ENCODE results near the gene ENOX1.
"Not testable (repeated sequence)": the region's sequence is repeated elsewhere in the genome, so short reads cannot be mapped to it uniquely, and the experiment has no call there.

ENOX1 gene

GRCh38 chr13:43786766-43787517 lies at the start of gene ENOX1:
TSS of gene ENOX1 (minus strand) at chr13:43786972.
- no peak for DNase-seq (ENCODE audit: low read depth, low spot score)
- Histone ChIP-seq H3K9ac (ENCODE audit: insufficient read length) (no peak within 1 kb of the TSS), H3K36me3 (ENCODE audit: insufficient read depth, low read length) (no peaks in the 10 kb centered on the region)

GRCh38 chr13:43835701-43836100 lies 48.9 kb upstream of the ENOX1 start:
- no peak for TF ChIP-seq EZH2 (IDR thresholded peaks at IDR 0.05)
- Histone ChIP-seq H3K9ac (ENCODE audit: insufficient read length) (no peak overlapping the region), H3K9me3 (ENCODE audit: low read depth, low read length) (no peaks in the 10 kb centered on the region), H3K36me3 (ENCODE audit: insufficient read depth, low read length) (no peaks in the 10 kb centered on the region), H3K27ac (no peak overlapping the region), H3K4me3 (no peak overlapping the region)
- no peak for DNase-seq (ENCODE audit: low read depth, low spot score)

More at GRCh38 chr13:43786766-43787517, at the start of gene ENOX1:
- Histone ChIP-seq H3K4me3 (peak within 1 kb of the TSS; percentile 79), H3K27ac (no peak within 1 kb of the TSS), H3K9me3 (ENCODE audit: low read depth, low read length) (no peaks in the 10 kb centered on the region)
- TF ChIP-seq POLR2AphosphoS5 (IDR thresholded peaks at IDR 0.05; ENCODE audit: borderline replicate concordance, low read depth, low read length), result no peak
- TF ChIP-seq FOXP2 (optimal IDR thresholded peaks at IDR 0.05; ENCODE audit: control extremely low read depth, extremely low read length, insufficient read depth), result no peak
- TF ChIP-seq EZH2 (IDR thresholded peaks at IDR 0.05), result no peak

- DNase-seq (ENCODE audit: low read depth, low spot score), result no peak
- Histone ChIP-seq H3K27ac (no peak overlapping the region), H3K4me3 (no peak overlapping the region), H3K9me3 (ENCODE audit: low read depth, low read length) (no peaks in the 10 kb centered on the region), H3K9ac (ENCODE audit: insufficient read length) (no peak overlapping the region), H3K36me3 (ENCODE audit: insufficient read depth, low read length) (no peaks in the 10 kb centered on the region)
- TF ChIP-seq FOXP2 (optimal IDR thresholded peaks at IDR 0.05; ENCODE audit: control extremely low read depth, extremely low read length, insufficient read depth), result no peak
- TF ChIP-seq EZH2 (IDR thresholded peaks at IDR 0.05), result no peak
- no peak for TF ChIP-seq POLR2AphosphoS5 (IDR thresholded peaks at IDR 0.05; ENCODE audit: borderline replicate concordance, low read depth, low read length)
These were observed 44.3 kb upstream of the ENOX1 start for GRCh38 chr13:43831088-43831487.

- Histone ChIP-seq H3K27ac (no peak overlapping the region), H3K4me3 (no peak overlapping the region), H3K36me3 (ENCODE audit: insufficient read depth, low read length) (no peaks in the 10 kb centered on the region), H3K9me3 (ENCODE audit: low read depth, low read length) (no peaks in the 10 kb centered on the region), H3K9ac (ENCODE audit: insufficient read length) (no peak overlapping the region)
- DNase-seq (ENCODE audit: low read depth, low spot score), result no peak
- TF ChIP-seq FOXP2 (optimal IDR thresholded peaks at IDR 0.05; ENCODE audit: control extremely low read depth, extremely low read length, insufficient read depth) (no peak), POLR2AphosphoS5 (IDR thresholded peaks at IDR 0.05; ENCODE audit: borderline replicate concordance, low read depth, low read length) (no peak), EZH2 (IDR thresholded peaks at IDR 0.05) (no peak)
These were observed 43.7 kb upstream of the ENOX1 start for GRCh38 chr13:43830497-43830881.

- not testable (repeated sequence) for H3K27ac ChIP-seq; DNase-seq (ENCODE audit: low read depth, low spot score); H3K9ac ChIP-seq (ENCODE audit: insufficient read length); H3K9me3 ChIP-seq (ENCODE audit: low read depth, low read length); H3K4me3 ChIP-seq; H3K36me3 ChIP-seq (ENCODE audit: insufficient read depth, low read length)
These were observed 37.9 kb upstream of the ENOX1 start for GRCh38 chr13:43824656-43825055.

- Histone ChIP-seq H3K4me3 (no peak overlapping the region), H3K36me3 (ENCODE audit: insufficient read depth, low read length) (no peaks in the 10 kb centered on the region), H3K9ac (ENCODE audit: insufficient read length) (no peak overlapping the region), H3K9me3 (ENCODE audit: low read depth, low read length) (no peaks in the 10 kb centered on the region), H3K27ac (no peak overlapping the region)
- TF ChIP-seq EZH2 (IDR thresholded peaks at IDR 0.05) (no peak), POLR2AphosphoS5 (IDR thresholded peaks at IDR 0.05; ENCODE audit: borderline replicate concordance, low read depth, low read length) (no peak), FOXP2 (optimal IDR thresholded peaks at IDR 0.05; ENCODE audit: control extremely low read depth, extremely low read length, insufficient read depth) (no peak)
- DNase-seq (ENCODE audit: low read depth, low spot score), result no peak
These were observed 36.2 kb upstream of the ENOX1 start for GRCh38 chr13:43822969-43823368.

- TF ChIP-seq EZH2 (IDR thresholded peaks at IDR 0.05) (no peak), FOXP2 (optimal IDR thresholded peaks at IDR 0.05; ENCODE audit: control extremely low read depth, extremely low read length, insufficient read depth) (no peak), POLR2AphosphoS5 (IDR thresholded peaks at IDR 0.05; ENCODE audit: borderline replicate concordance, low read depth, low read length) (no peak)
- Histone ChIP-seq H3K27ac (no peak overlapping the region), H3K4me3 (no peak overlapping the region), H3K9me3 (ENCODE audit: low read depth, low read length) (no peaks in the 10 kb centered on the region), H3K36me3 (ENCODE audit: insufficient read depth, low read length) (no peaks in the 10 kb centered on the region), H3K9ac (ENCODE audit: insufficient read length) (no peak overlapping the region)
- DNase-seq (ENCODE audit: low read depth, low spot score), result no peak
These were observed 29.7 kb upstream of the ENOX1 start for GRCh38 chr13:43816401-43816889.

- TF ChIP-seq FOXP2 (optimal IDR thresholded peaks at IDR 0.05; ENCODE audit: control extremely low read depth, extremely low read length, insufficient read depth) (no peak), POLR2AphosphoS5 (IDR thresholded peaks at IDR 0.05; ENCODE audit: borderline replicate concordance, low read depth, low read length) (no peak), EZH2 (IDR thresholded peaks at IDR 0.05) (no peak)
These were observed 28.4 kb upstream of the ENOX1 start for GRCh38 chr13:43815204-43815603.

GRCh38 chr13:43808676-43809075 lies 21.9 kb upstream of the ENOX1 start:
- Histone ChIP-seq H3K36me3 (ENCODE audit: insufficient read depth, low read length) (no peaks in the 10 kb centered on the region), H3K27ac (no peak overlapping the region), H3K9me3 (ENCODE audit: low read depth, low read length) (no peaks in the 10 kb centered on the region), H3K9ac (ENCODE audit: insufficient read length) (no peak overlapping the region), H3K4me3 (no peak overlapping the region)
- no peak for DNase-seq (ENCODE audit: low read depth, low spot score)
- no peak for TF ChIP-seq POLR2AphosphoS5 (IDR thresholded peaks at IDR 0.05; ENCODE audit: borderline replicate concordance, low read depth, low read length)
- TF ChIP-seq FOXP2 (optimal IDR thresholded peaks at IDR 0.05; ENCODE audit: control extremely low read depth, extremely low read length, insufficient read depth), result no peak
- TF ChIP-seq EZH2 (IDR thresholded peaks at IDR 0.05), result no peak

More at GRCh38 chr13:43815204-43815603, 28.4 kb upstream of the ENOX1 start:
- Histone ChIP-seq H3K9ac (ENCODE audit: insufficient read length) (no peak overlapping the region), H3K9me3 (ENCODE audit: low read depth, low read length) (no peaks in the 10 kb centered on the region), H3K4me3 (no peak overlapping the region), H3K27ac (no peak overlapping the region), H3K36me3 (ENCODE audit: insufficient read depth, low read length) (no peaks in the 10 kb centered on the region)
- no peak for DNase-seq (ENCODE audit: low read depth, low spot score)

Data from SK-N-MC (cell line).